H9 (cell line): ENCODE measurements around the gene CCDC12. TPM values are rescaled to one million over a fixed set of nuclear protein-coding genes. Genes with fewer than 3 reads are reported as not detected.

ENCODE experiments used
- DNase-seq: peaks from one replicate; pipeline ENCODE4 v3.0.0-alpha.2; 2017
- H2AFZ ChIP-seq: one replicate; pipeline ENCODE4 v1.6.1; 2013; ENCODE audit warnings: mild to moderate bottlenecking, low read length, control low read depth, moderate library complexity
- H2AK5ac ChIP-seq: 2 replicates; pipeline ENCODE4 v1.6.1; 2013; ENCODE audit warnings: low read length, control low read depth, mixed read lengths; ENCODE audit not compliant: insufficient read length
- H2BK120ac ChIP-seq: one replicate; pipeline ENCODE4 v1.6.1; 2013; ENCODE audit warnings: low read depth, mild to moderate bottlenecking, low read length, control low read depth, inconsistent platforms; ENCODE audit not compliant: poor library complexity, severe bottlenecking
- H2BK12ac ChIP-seq: 2 replicates; pipeline ENCODE4 v1.6.1; 2013; ENCODE audit warnings: low read length, control low read depth, mixed read lengths, low read depth; ENCODE audit not compliant: insufficient read length
- H2BK15ac ChIP-seq: 2 replicates; pipeline ENCODE4 v1.6.1; 2013; ENCODE audit warnings: low read depth, low read length, control low read depth
- H2BK20ac ChIP-seq: one replicate; pipeline ENCODE4 v1.6.1; 2013; ENCODE audit warnings: low read depth, mild to moderate bottlenecking, low read length, control low read depth, inconsistent platforms; ENCODE audit not compliant: poor library complexity, severe bottlenecking
- H2BK5ac ChIP-seq: 2 replicates; pipeline ENCODE4 v1.6.1; 2013; ENCODE audit warnings: low read length, control low read depth, mixed read lengths; ENCODE audit not compliant: insufficient read length
- H3K14ac ChIP-seq: 2 replicates; pipeline ENCODE4 v1.6.1; 2013; ENCODE audit warnings: low read length, control low read depth; ENCODE audit not compliant: insufficient read depth
- H3K18ac ChIP-seq: 2 replicates; pipeline ENCODE4 v1.6.1; 2013; ENCODE audit warnings: low read depth, mild to moderate bottlenecking, mixed read lengths, low read length, control low read depth; ENCODE audit not compliant: insufficient read length
- H3K23ac ChIP-seq: 2 replicates; pipeline ENCODE4 v1.6.1; 2013; ENCODE audit warnings: low read length, control low read depth, mixed read lengths, low read depth; ENCODE audit not compliant: insufficient read length
- H3K23me2 ChIP-seq: 2 replicates; pipeline ENCODE4 v1.6.1; 2013; ENCODE audit warnings: low read depth, mild to moderate bottlenecking, mixed read lengths, low read length, control low read depth; ENCODE audit not compliant: insufficient read length, poor library complexity, severe bottlenecking
- H3K27ac ChIP-seq: 2 replicates; pipeline ENCODE4 v1.5.1; 2013; ENCODE audit warnings: low read length, control low read depth, mixed read lengths, low read depth; ENCODE audit not compliant: insufficient read length
- H3K27me3 ChIP-seq: 2 replicates; pipeline ENCODE4 v1.6.1; 2013; ENCODE audit warnings: low read length, control low read depth, inconsistent platforms; ENCODE audit not compliant: insufficient read depth
- H3K4ac ChIP-seq: 2 replicates; pipeline ENCODE4 v1.6.1; 2013; ENCODE audit warnings: low read depth, mild to moderate bottlenecking, control low read depth, inconsistent platforms, low read length, moderate library complexity
- H3K4me1 ChIP-seq: 2 replicates; pipeline ENCODE4 v1.6.1; 2013; ENCODE audit warnings: low read length, control low read depth, inconsistent platforms; ENCODE audit not compliant: insufficient read depth
- H3K4me2 ChIP-seq: 2 replicates; pipeline ENCODE4 v1.6.1; 2013; ENCODE audit warnings: low read length, control low read depth, mixed read lengths; ENCODE audit not compliant: insufficient read length, insufficient read depth
- H3K56ac ChIP-seq: 2 replicates; pipeline ENCODE4 v1.6.1; 2013; ENCODE audit warnings: low read depth, mild to moderate bottlenecking, mixed read lengths, low read length, control low read depth; ENCODE audit not compliant: insufficient read length
- H3K79me1 ChIP-seq: 2 replicates; pipeline ENCODE4 v1.6.1; 2013; ENCODE audit warnings: low read depth, mild to moderate bottlenecking, moderate library complexity, low read length, control low read depth, inconsistent platforms; ENCODE audit not compliant: insufficient read depth, poor library complexity, severe bottlenecking
- H3K79me2 ChIP-seq: 2 replicates; pipeline ENCODE4 v1.6.1; 2013; ENCODE audit warnings: low read length, control low read depth, inconsistent platforms; ENCODE audit not compliant: insufficient read depth
- H3K9ac ChIP-seq: 2 replicates; pipeline ENCODE4 v1.6.1; 2013; ENCODE audit warnings: low read length, control low read depth, mixed read lengths; ENCODE audit not compliant: insufficient read length; ENCODE audit errors: extremely low read depth
- H3K9me3 ChIP-seq: one replicate; pipeline ENCODE4 v1.6.1; 2013; ENCODE audit warnings: low read depth, low read length, inconsistent platforms; ENCODE audit not compliant: control insufficient read depth
- H3T11ph ChIP-seq: one replicate; pipeline ENCODE4 v1.6.1; 2013; ENCODE audit warnings: mild to moderate bottlenecking, low read length, control low read depth, inconsistent platforms
- H4K20me1 ChIP-seq: one replicate; pipeline ENCODE4 v1.6.1; 2013; ENCODE audit not compliant: control insufficient read depth, insufficient read length, insufficient read depth
- H4K5ac ChIP-seq: 2 replicates; pipeline ENCODE4 v1.6.1; 2013; ENCODE audit warnings: low read depth, mild to moderate bottlenecking, mixed read lengths, low read length, control low read depth; ENCODE audit not compliant: insufficient read length
- H4K8ac ChIP-seq: replicated peaks from 2 replicates; pipeline ENCODE4 v1.6.1; 2013; ENCODE audit warnings: low read length, control low read depth, mixed read lengths, low read depth; ENCODE audit not compliant: insufficient read length
- H4K91ac ChIP-seq: 2 replicates; pipeline ENCODE4 v1.6.1; 2013; ENCODE audit warnings: low read depth, mild to moderate bottlenecking, moderate library complexity, mixed read lengths, low read length, control low read depth; ENCODE audit not compliant: insufficient read length
- H3K27ac Mint-ChIP-seq, 3 experiments: 2 replicates in 2 of 3; 3 replicates in 1 of 3; pipeline ENCODE4 v1.8.0; 2020 to 2021; ENCODE audit warnings: mixed read lengths in 3 of 3, mild to moderate bottlenecking in 1 of 3, moderate library complexity in 1 of 3
- H3K27me3 Mint-ChIP-seq: 2 replicates; pipeline ENCODE4 v1.8.0; 2021; ENCODE audit warnings: low read depth, mild to moderate bottlenecking, moderate library complexity, mixed read lengths
- H3K36me3 Mint-ChIP-seq, 3 experiments: 2 replicates in 2 of 3; 3 replicates in 1 of 3; pipeline ENCODE4 v1.8.0; 2020 to 2021; ENCODE audit warnings: low read depth in 3 of 3, mixed read lengths in 3 of 3; ENCODE audit not compliant: insufficient read depth in 1 of 3
- H3K4me1 Mint-ChIP-seq, 2 experiments: 2 replicates each; pipeline ENCODE4 v1.8.0; 2020; ENCODE audit warnings: mixed read lengths in 2 of 2
- H3K4me3 Mint-ChIP-seq, 2 experiments: 2 replicates in 1 of 2; 3 replicates in 1 of 2; pipeline ENCODE4 v1.8.0; 2020 to 2021; ENCODE audit warnings: mild to moderate bottlenecking in 2 of 2, mixed read lengths in 2 of 2, moderate library complexity in 1 of 2
- H3K9me3 Mint-ChIP-seq, 2 experiments: 2 replicates in 1 of 2; 3 replicates in 1 of 2; pipeline ENCODE4 v1.8.0; 2020; ENCODE audit warnings: mild to moderate bottlenecking in 2 of 2, mixed read lengths in 2 of 2, moderate library complexity in 1 of 2
- WGBS: extraction: QIAGEN DNeasy Blood & Tissue Kit; methylation state at CpG from one replicate; pipeline ENCODE4 v1.1.7; 2013; ENCODE audit warnings: missing lambda C conversion rate, low lambda C conversion rate, mixed read lengths; ENCODE audit not compliant: insufficient read length; ENCODE audit errors: extremely low coverage; 5-methylcytosine and 5-hydroxymethylcytosine counted together
- total RNA-seq: library from RNA; stranded (reverse); gene quantifications from 2 replicates; pipeline ENCODE4 v1.2.1, GENCODE V29; 2021
- TF ChIP-seq, protein P1 (sequence below): fragments of 200-600 bp; sonication (generic); conservative IDR thresholded peaks from 3 replicates; pipeline ENCODE4 v1.8.0; 2021; ENCODE audit warnings: antibody characterized with exemption, mild to moderate bottlenecking

Gene CCDC12
- total RNA-seq, 1 experiment from 2014 or later, result 54.0 TPM

DNA sequence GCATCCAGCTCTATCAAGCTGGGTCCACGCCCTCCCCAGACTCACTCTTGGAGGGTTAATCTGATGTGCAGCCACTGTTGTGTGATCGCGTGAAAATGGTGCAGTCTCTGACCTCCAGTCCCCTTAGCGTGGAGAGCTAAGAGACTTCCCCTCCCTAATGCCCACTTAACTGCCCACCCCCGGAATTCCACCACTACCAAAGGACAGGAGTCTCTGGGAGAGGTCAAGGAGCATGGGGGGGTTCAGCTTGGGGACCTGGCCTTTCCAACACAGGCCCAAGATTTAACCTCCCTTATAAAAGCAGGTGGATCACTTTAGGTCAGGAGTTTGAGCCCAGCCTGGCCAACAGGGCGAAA is 48.8 kb downstream of the CCDC12 start:
- H2AFZ ChIP-seq, result no peak overlapping the region
- no peak overlapping the region for H3K9ac ChIP-seq
- Mint-ChIP-seq H3K27ac (no peak overlapping the region; a peak in 1 of 7 replicates), H3K27me3 (no peaks in the 10 kb centered on the region; the same call in 1 of the 2 replicates), H3K9me3 (no peaks in the 10 kb centered on the region), H3K4me1 (peaks cover 19 to 20% of the 10 kb centered on the region in 2 experiments), H3K4me3 (no peak overlapping the region), H3K36me3 (peaks cover 9 to 48% (median 41%) of the 10 kb centered on the region in 3 experiments)
- H3K27me3 ChIP-seq, result no peaks in the 10 kb centered on the region
- H4K91ac ChIP-seq, result no peak overlapping the region
- H3K56ac ChIP-seq, result no peak overlapping the region
- no peak overlapping the region for H2BK12ac ChIP-seq
- no peak overlapping the region for H3K14ac ChIP-seq
- H2BK5ac ChIP-seq, result no peak overlapping the region
- no CpG with 5 or more reads among the region's 6 CpGs for WGBS
- H2BK20ac ChIP-seq, result no peak overlapping the region
- H4K20me1 ChIP-seq, result no peaks in the 10 kb centered on the region
- H3K27ac ChIP-seq, result no peak overlapping the region
- H4K5ac ChIP-seq, result no peak overlapping the region
- no peak overlapping the region for H2BK120ac ChIP-seq
- H3K4ac ChIP-seq, result no peak overlapping the region
- H3K23me2 ChIP-seq, result no peaks in the 10 kb centered on the region
- no peak overlapping the region for H2BK15ac ChIP-seq
- no peaks in the 10 kb centered on the region for H3K79me1 ChIP-seq
- no peak overlapping the region for H4K8ac ChIP-seq
- H3K9me3 ChIP-seq, result no peaks in the 10 kb centered on the region
- H3K18ac ChIP-seq, result no peak overlapping the region
- H3K4me2 ChIP-seq, result no peak overlapping the region
- H3K23ac ChIP-seq, result no peak overlapping the region
- no peak overlapping the region for H2AK5ac ChIP-seq
- no peaks in the 10 kb centered on the region; the same call in 1 of the 2 replicates for H3K79me2 ChIP-seq
- H3T11ph ChIP-seq, result no peak overlapping the region
- TF ChIP-seq, protein P1, sequence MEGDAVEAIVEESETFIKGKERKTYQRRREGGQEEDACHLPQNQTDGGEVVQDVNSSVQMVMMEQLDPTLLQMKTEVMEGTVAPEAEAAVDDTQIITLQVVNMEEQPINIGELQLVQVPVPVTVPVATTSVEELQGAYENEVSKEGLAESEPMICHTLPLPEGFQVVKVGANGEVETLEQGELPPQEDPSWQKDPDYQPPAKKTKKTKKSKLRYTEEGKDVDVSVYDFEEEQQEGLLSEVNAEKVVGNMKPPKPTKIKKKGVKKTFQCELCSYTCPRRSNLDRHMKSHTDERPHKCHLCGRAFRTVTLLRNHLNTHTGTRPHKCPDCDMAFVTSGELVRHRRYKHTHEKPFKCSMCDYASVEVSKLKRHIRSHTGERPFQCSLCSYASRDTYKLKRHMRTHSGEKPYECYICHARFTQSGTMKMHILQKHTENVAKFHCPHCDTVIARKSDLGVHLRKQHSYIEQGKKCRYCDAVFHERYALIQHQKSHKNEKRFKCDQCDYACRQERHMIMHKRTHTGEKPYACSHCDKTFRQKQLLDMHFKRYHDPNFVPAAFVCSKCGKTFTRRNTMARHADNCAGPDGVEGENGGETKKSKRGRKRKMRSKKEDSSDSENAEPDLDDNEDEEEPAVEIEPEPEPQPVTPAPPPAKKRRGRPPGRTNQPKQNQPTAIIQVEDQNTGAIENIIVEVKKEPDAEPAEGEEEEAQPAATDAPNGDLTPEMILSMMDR, result no peak
- no peak for DNase-seq
- 0 out of 2 replicates have a peak, but pooled peaks cover 2% of the 10 kb centered on the region for H3K4me1 ChIP-seq
